Adrenal gland (tissue), 12 donors: Measurements from ENCODE around the gene DRAP1. TPM values are rescaled to one million over a fixed set of nuclear protein-coding genes. Genes with fewer than 3 reads are reported as not detected.
A peak's percentile ranks its signal among the peaks of the same experiment; 100 is the strongest.

Experiments
- DNase-seq, 7 donors: peaks; one replicate each; pipeline ENCODE4 v3.0.0-alpha.2; 2019 to 2020
- H3K27ac ChIP-seq, 5 donors: fragments of 200-600 bp; sonication (generic) in 4 of 5; 1 replicate in 3 of 5; 2 replicates in 2 of 5; pipeline versions ENCODE4 v1.5.1 to v1.8.0; 2016 to 2020; ENCODE audit warnings: mild to moderate bottlenecking in 1 of 5
- H3K27me3 ChIP-seq: fragments of 200-600 bp; 2 replicates; pipeline ENCODE4 v1.8.0; 2021
- H3K36me3 ChIP-seq, 2 donors: fragments of 200-600 bp; replicated peaks in 1 of 2; 1 replicate in 1 of 2; 2 replicates in 1 of 2; pipeline versions ENCODE4 v1.5.1 to v1.8.0; 2018 to 2022
- H3K4me1 ChIP-seq, 2 donors: fragments of 200-600 bp; replicated peaks in 1 of 2; 1 replicate in 1 of 2; 2 replicates in 1 of 2; pipeline versions ENCODE4 v1.5.1 to v1.8.0; 2018 to 2021
- H3K4me3 ChIP-seq, 4 donors: fragments of 200-600 bp; sonication (generic) in 3 of 4; one replicate each; pipeline ENCODE4 v1.5.1; 2016 to 2018
- H3K9me3 ChIP-seq, 3 donors: fragments of 200-600 bp; sonication (generic) in 1 of 3; replicated peaks in 1 of 3; 1 replicate in 2 of 3; 2 replicates in 1 of 3; pipeline versions ENCODE4 v1.5.1 to v1.8.0; 2016 to 2021
- POLR2A ChIP-seq, 2 donors: fragments of 450-650 bp; IDR thresholded peaks; one replicate each; pipeline ENCODE4 v1.6.1; 2017; ENCODE audit warnings: antibody characterized with exemption in 2 of 2, mild to moderate bottlenecking in 2 of 2, moderate library complexity in 1 of 2
- WGBS, 4 donors: extraction: QIAGEN DNeasy Blood & Tissue Kit in 2 of 4; methylation state at CpG; one replicate each; pipeline versions ENCODE4 v1.1.5 to v1.1.7; 2013 to 2017; 5-methylcytosine and 5-hydroxymethylcytosine counted together
- intact Hi-C, 2 donors: fragments of 100-400 bp; cut with DNase I; formaldehyde crosslinking; loops; one replicate each; pipeline versions ENCODE4 v1.14.1 to v1.15.0; 2022 to 2023
- polyA plus RNA-seq, 3 donors: library from polyadenylated mRNA; stranded (reverse); fragments of 200-250 nt in 2 of 3; fragments of 350-450 nt in 1 of 3; fragmentation: Illumina TruSeq in 1 of 3; extraction: RNeasy Lipid Tissue Mini Kit (QIAGEN cat#74804) in 1 of 3; gene quantifications; one replicate each; pipeline ENCODE4 v1.2.3, GENCODE V29; 2013 to 2014
- total RNA-seq, 9 donors: library from RNA; depleted of rRNA in 4 of 9; stranded (reverse); fragments of >200 nt in 4 of 9; fragments of 120-200 nt in 1 of 9; fragmentation: NEBNext Ultra II Directional in 1 of 9; extraction: Animal tissue kit (Norgen Biotek cat#: 25700) in 1 of 9; gene quantifications; one replicate each; pipeline versions ENCODE4 v1.1.0 to v1.2.4, GENCODE V29; 2013 to 2023
- TF ChIP-seq, protein P1 (sequence below), 6 experiments: fragments of 450-650 bp in 4 of 6; fragments of 200-600 bp in 2 of 6; sonication (generic) in 1 of 6; IDR thresholded peaks; 1 replicate in 5 of 6; 2 replicates in 1 of 6; pipeline versions ENCODE4 v1.5.1 to v1.8.0; 2016 to 2021; ENCODE audit warnings: antibody characterized with exemption in 6 of 6, mild to moderate bottlenecking in 2 of 6, moderate library complexity in 1 of 6
- donor health status: healthy with polysubstance abuse.
- donor health status: Bipolar disorder and iron deficiency.
- donor health status: DM: yes; HTN: yes; CAD: no.
- donor health status: DM: no; HTN: no; CAD: no.
- donor health status: DM: no; HTN: no; CAD: no.
- donor health status: DM: yes; HTN: yes; CAD: no.

DRAP1 gene
- total and polyA plus RNA-seq, 12 donors: 63.7 to 269 (median 94.9) TPM

DNA sequence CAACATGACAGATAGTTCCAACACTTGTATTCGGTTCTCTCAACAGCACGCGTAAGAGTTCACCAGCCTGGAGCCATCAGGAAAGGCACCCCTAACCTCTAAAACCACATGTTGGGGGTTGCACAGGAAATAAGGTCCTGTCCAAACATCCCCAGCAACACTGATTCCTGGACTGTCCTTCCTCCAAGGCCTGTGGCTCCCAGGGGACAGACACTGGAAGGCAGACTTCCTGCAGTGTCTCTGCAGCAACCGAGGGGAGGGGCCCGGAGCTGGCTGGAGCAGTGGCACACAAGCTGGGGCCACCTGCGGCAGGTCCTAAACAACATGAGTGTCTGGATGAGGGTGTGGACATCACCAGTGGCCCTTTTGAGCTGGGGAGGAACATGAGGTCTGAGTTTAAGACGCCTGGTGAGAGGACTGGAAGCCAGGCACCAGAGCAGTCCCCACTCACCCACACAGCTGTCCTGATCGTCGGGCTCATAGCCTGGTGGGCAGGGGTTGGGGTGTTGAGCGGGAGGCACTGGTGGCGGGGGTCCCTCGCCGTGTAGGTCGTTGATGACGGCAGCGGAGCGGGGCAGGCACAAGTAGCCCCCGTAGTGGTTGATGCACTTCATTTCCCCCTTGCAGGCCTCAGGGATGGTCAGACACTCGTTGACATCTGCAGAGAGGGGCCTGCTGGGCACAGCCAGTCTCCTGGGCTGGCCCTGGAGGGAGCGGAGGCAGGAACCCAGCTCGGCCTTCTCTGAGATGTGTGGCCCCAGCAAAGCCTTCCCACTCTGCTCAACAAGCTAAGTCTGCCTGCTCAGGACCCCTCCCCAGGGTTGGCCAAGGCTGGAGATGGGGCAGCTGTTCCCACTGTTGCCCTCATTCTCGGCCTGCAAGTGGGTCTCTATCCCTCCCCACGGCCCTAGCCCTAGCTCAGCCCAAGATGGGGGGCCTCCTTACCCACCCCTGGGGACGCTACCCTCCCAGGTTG lies 48.2 kb upstream of the DRAP1 start:
- peaks cover 2 to 17% of the 10 kb centered on the region in 2 donors for H3K4me1 ChIP-seq
- TF ChIP-seq POLR2A (IDR thresholded peaks at IDR 0.05): no peak
- TF ChIP-seq, protein P1, sequence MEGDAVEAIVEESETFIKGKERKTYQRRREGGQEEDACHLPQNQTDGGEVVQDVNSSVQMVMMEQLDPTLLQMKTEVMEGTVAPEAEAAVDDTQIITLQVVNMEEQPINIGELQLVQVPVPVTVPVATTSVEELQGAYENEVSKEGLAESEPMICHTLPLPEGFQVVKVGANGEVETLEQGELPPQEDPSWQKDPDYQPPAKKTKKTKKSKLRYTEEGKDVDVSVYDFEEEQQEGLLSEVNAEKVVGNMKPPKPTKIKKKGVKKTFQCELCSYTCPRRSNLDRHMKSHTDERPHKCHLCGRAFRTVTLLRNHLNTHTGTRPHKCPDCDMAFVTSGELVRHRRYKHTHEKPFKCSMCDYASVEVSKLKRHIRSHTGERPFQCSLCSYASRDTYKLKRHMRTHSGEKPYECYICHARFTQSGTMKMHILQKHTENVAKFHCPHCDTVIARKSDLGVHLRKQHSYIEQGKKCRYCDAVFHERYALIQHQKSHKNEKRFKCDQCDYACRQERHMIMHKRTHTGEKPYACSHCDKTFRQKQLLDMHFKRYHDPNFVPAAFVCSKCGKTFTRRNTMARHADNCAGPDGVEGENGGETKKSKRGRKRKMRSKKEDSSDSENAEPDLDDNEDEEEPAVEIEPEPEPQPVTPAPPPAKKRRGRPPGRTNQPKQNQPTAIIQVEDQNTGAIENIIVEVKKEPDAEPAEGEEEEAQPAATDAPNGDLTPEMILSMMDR (IDR thresholded peaks at IDR 0.05): no peak
- H3K9me3 ChIP-seq: no peaks in the 10 kb centered on the region
- DNase-seq: peak in 2 of 7 donors; percentile 38 to 46
- 65 to 81% (median 67%) methylated on average over 8 to 24 of the region's 24 CpGs for WGBS, 4 donors
- peaks cover 0 to 30% of the 10 kb centered on the region in 2 donors for H3K36me3 ChIP-seq
- no peaks in the 10 kb centered on the region for H3K27me3 ChIP-seq
- peak overlapping the region in 1 of 4 donors; percentile 61 for H3K4me3 ChIP-seq
- peak overlapping the region in 3 of 5 donors; percentile 44 to 93 (median 86) for H3K27ac ChIP-seq
- intact Hi-C loops: no loop called here

DNA sequence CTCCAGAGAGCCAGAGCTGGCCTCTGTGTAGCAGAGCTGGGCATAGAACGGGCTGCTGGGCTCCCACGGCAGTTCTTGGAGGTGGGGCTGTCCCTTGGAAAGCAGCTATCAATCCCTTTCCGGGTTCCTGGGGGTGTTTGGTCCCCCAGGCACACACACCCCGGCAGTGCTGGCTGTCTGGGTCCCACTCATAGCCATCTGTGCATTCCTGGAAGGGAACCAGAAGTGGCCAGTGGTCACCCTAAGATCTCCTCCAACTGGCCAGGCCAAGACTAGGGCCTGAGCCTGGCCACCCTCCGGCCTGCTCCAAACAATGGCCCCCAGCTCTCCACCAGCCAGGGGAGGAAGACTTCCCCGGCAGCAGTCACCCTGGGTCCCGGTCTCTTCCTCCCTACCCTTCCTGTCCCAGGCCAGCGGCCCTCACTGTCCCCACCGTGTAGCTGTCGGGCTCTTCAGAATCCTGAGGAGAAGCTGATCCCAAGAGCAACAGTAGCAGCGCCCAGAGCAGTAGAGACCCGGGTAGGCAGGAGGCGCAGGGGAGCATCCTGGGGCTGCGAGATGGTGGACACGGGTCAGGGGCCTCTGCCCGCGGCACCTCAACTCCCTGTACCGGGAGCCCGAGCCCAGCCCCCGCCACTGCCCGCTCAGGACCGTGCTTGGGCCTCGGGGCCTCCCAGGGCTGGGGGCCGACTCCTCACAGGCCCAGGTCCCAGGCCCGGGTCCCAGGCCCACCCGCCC lies 47.2 kb upstream of the DRAP1 start:
- DNase-seq: no peak
- peaks cover 2 to 17% of the 10 kb centered on the region in 2 donors for H3K4me1 ChIP-seq
- intact Hi-C loops: no loop called here
- no peak for TF ChIP-seq POLR2A (IDR thresholded peaks at IDR 0.05)
- TF ChIP-seq, protein P1 (IDR thresholded peaks at IDR 0.05): no peak
- 26 to 54% (median 44%) methylated on average over 3 to 26 of the region's 26 CpGs for WGBS, 4 donors
- H3K4me3 ChIP-seq: peak overlapping the region in 2 of 4 donors; percentile 30 to 61
- peaks cover 0 to 20% of the 10 kb centered on the region in 2 donors for H3K36me3 ChIP-seq
- H3K27ac ChIP-seq: peak overlapping the region in 4 of 5 donors; percentile 44 to 93 (median 82)
- no peaks in the 10 kb centered on the region for H3K9me3 ChIP-seq
- no peaks in the 10 kb centered on the region for H3K27me3 ChIP-seq

DNA sequence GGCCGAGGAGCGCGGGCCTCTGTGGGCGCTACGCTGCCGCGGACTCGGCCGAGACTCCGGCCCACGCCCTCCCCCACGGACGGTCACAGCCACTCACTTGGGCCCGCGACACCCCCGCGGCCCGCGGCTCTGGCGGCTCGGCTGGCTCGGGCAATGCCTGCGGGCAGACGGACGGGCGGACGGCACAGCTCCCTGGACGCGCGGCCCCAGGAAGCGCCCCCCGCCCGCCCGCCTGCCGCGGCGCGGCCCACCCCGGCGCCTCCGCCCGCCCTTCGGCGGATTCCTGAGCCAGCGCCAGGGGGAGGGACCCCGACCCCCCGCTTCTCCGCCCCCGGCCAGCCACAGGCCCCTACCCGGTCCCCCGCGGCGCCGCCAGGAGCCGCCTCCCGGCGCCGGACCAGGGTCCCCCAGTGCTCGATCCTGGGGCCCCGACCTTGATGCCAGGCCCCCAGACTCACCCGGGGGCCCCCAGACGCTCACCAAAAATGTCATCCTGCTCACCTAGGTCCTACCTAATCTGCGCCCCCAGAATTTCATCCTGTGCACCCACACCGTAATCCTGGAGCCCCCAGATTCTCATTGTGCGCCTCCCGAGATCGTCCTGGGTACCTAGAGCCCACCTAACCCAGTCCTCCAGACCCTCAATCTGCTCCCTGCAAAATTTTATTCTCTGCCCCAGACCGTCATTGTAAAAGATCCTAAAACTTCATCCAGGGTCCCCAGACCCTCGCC lies 46.5 kb upstream of the DRAP1 start, which contains the start of gene EFEMP2:
EFEMP2 (minus strand) TSS at position 215 of the 732 bp plus-strand sequence. CDS start 446 bp downstream, outside the sequence.
- Histone ChIP-seq H3K4me1 (peaks cover 2 to 17% of the 10 kb centered on the region in 2 donors), H3K27me3 (no peaks in the 10 kb centered on the region), H3K4me3 (peak within 1 kb of the TSS in 3 of 4 donors; percentile 30 to 61 (median 45)), H3K27ac (peak within 1 kb of the TSS in 4 of 5 donors; percentile 44 to 93 (median 82)), H3K36me3 (peaks cover 0 to 12% of the 10 kb centered on the region in 2 donors), H3K9me3 (no peaks in the 10 kb centered on the region)
- intact Hi-C loops: no loop called here
- no peak for TF ChIP-seq POLR2A (IDR thresholded peaks at IDR 0.05)
- TF ChIP-seq, protein P1 (IDR thresholded peaks at IDR 0.05): no peak
- peak in 1 of 7 donors; percentile 52 for DNase-seq
- WGBS, 4 donors: 3 to 6% (median 4%) methylated on average over 6 to 69 of the region's 69 CpGs
